ENCODE data around the gene LDHD. TPM values are rescaled to one million over a fixed set of nuclear protein-coding genes. Genes with fewer than 3 reads are reported as not detected.

LDHD gene
- total and polyA plus RNA-seq, 2 of the 13 experiments (the other 11 are each of a cell fraction or from before 2014, with no cell fraction given), result 9.1 to 9.8 TPM

- TF ChIP-seq YEATS4 (CRISPR knock-in tag; IDR thresholded peaks at IDR 0.05; ENCODE audit: borderline replicate concordance) (peak; percentile 95), ARID2 (CRISPR knock-in tag; IDR thresholded peaks at IDR 0.05; ENCODE audit: borderline replicate concordance) (0 out of 2 replicates have a peak, but pooled peaks have one; percentile 52), MATR3 (CRISPR knock-in tag; IDR thresholded peaks at IDR 0.05) (no peak; the same call in 1 of the 2 replicates), MLLT10 (CRISPR knock-in tag; IDR thresholded peaks at IDR 0.05) (no peak), SOX6 (IDR thresholded peaks at IDR 0.05) (no peak), SOX6 (CRISPR knock-in tag; IDR thresholded peaks at IDR 0.05) (peak; percentile 68; the same call in 1 of the 2 replicates), MTF2 (CRISPR knock-in tag; IDR thresholded peaks at IDR 0.05; ENCODE audit: borderline replicate concordance) (no peak), TCF7L2 (IDR thresholded peaks at IDR 0.05; ENCODE audit: low read depth, low read length) (no peak), MLX (CRISPR knock-in tag; IDR thresholded peaks at IDR 0.05) (peak; percentile 16; the same call in 1 of the 2 replicates), IKZF1 (IDR thresholded peaks at IDR 0.05) (no peak), TBX2 (CRISPR knock-in tag; IDR thresholded peaks at IDR 0.05; ENCODE audit: borderline replicate concordance) (peak; percentile 94), ZNF503 (CRISPR knock-in tag; IDR thresholded peaks at IDR 0.05) (peak; percentile 55), ZNF563 (CRISPR knock-in tag; IDR thresholded peaks at IDR 0.05) (peak; percentile 96), HCFC1 (IDR thresholded peaks at IDR 0.05; ENCODE audit: low read depth, low read length) (peak; percentile 86), RARA (CRISPR knock-in tag; IDR thresholded peaks at IDR 0.05) (peak; percentile 5; the same call in 1 of the 2 replicates), NR2F2 (IDR thresholded peaks at IDR 0.05; ENCODE audit: borderline replicate concordance, low read depth) (no peak), ZFP36 (IDR thresholded peaks at IDR 0.05; ENCODE audit: borderline replicate concordance, low read depth, low read length, partially characterized antibody) (no peak), CHD4 (IDR thresholded peaks at IDR 0.05; ENCODE audit: borderline replicate concordance, low read length) (no peak), BHLHE40 (IDR thresholded peaks at IDR 0.05; ENCODE audit: low read length) (peak; percentile 73), SMAD9 (CRISPR knock-in tag; IDR thresholded peaks at IDR 0.05) (peak; percentile 87), MLXIP (CRISPR knock-in tag; IDR thresholded peaks at IDR 0.05; ENCODE audit: borderline replicate concordance) (peak; percentile 49; the same call in 1 of the 2 replicates), HNF4A (CRISPR knock-in tag; IDR thresholded peaks at IDR 0.05) (peak; percentile 19; the same call in 1 of the 2 replicates), HMGA1 (CRISPR knock-in tag; conservative IDR thresholded peaks at IDR 0.05) (no peak), NCOA2 (CRISPR knock-in tag; IDR thresholded peaks at IDR 0.05) (0 out of 2 replicates have a peak, but pooled peaks have one; percentile 56)
- TF ChIP-seq, protein P1, sequence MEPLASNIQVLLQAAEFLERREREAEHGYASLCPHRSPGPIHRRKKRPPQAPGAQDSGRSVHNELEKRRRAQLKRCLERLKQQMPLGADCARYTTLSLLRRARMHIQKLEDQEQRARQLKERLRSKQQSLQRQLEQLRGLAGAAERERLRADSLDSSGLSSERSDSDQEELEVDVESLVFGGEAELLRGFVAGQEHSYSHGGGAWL (CRISPR knock-in tag; IDR thresholded peaks at IDR 0.05), result peak; percentile 91
These were observed 32.0 kb upstream of the LDHD start, which contains the start of gene ZFP1 (continued) for GRCh38 chr16:75148311-75149195.
